CD14-positive monocyte (primary cell): Measurements from ENCODE around the gene TMEFF2. TPM values are rescaled to one million over a fixed set of nuclear protein-coding genes. Genes with fewer than 3 reads are reported as not detected.

Experiments
- DNase-seq, 3 donors: peaks; one replicate each; pipeline ENCODE4 v3.0.0-alpha.2; 2011 to 2022
- H2AFZ ChIP-seq: 2 replicates; pipeline ENCODE4 v1.6.0; 2012; ENCODE audit warnings: mild to moderate bottlenecking, low read depth, low read length, inconsistent platforms; ENCODE audit not compliant: insufficient read depth, poor library complexity, severe bottlenecking
- H3K27ac ChIP-seq, 2 donors: 1 replicate in 1 of 2; 2 replicates in 1 of 2; pipeline ENCODE4 v1.5.1; 2012 to 2013; ENCODE audit warnings: low read length in 2 of 2, control low read depth in 1 of 2, inconsistent platforms in 1 of 2, low read depth in 1 of 2, mild to moderate bottlenecking in 1 of 2
- H3K27me3 ChIP-seq, 2 donors: one replicate each; pipeline versions ENCODE4 v1.6.0 to v1.6.1; 2011 to 2013; ENCODE audit warnings: low read length in 2 of 2; ENCODE audit not compliant: control insufficient read depth in 2 of 2, insufficient read depth in 2 of 2
- H3K36me3 ChIP-seq, 2 donors: replicated peaks in 1 of 2; 1 replicate in 1 of 2; 2 replicates in 1 of 2; pipeline versions ENCODE4 v1.5.1 to v1.6.1; 2012 to 2013; ENCODE audit warnings: low read length in 2 of 2, control low read depth in 1 of 2, inconsistent platforms in 1 of 2, mild to moderate bottlenecking in 1 of 2; ENCODE audit not compliant: insufficient read depth in 2 of 2, control insufficient read depth in 1 of 2
- H3K4me1 ChIP-seq, 2 donors: 1 replicate in 1 of 2; 2 replicates in 1 of 2; pipeline versions ENCODE4 v1.5.1 to v1.6.1; 2012 to 2013; ENCODE audit warnings: low read length in 2 of 2, control low read depth in 1 of 2, inconsistent platforms in 1 of 2, mild to moderate bottlenecking in 1 of 2, moderate library complexity in 1 of 2; ENCODE audit not compliant: insufficient read depth in 2 of 2, control insufficient read depth in 1 of 2
- H3K4me2 ChIP-seq: replicated peaks from 2 replicates; pipeline ENCODE3; 2012; ENCODE audit warnings: low read length, moderate library complexity, mild to moderate bottlenecking; ENCODE audit not compliant: poor library complexity, severe bottlenecking; ENCODE audit errors: extremely low read depth
- H3K4me3 ChIP-seq, 3 experiments: fragments of 200-600 bp in 1 of 3; sonication (generic) in 1 of 3; replicated peaks in 1 of 3; 1 replicate in 2 of 3; 2 replicates in 1 of 3; pipeline ENCODE4 v1.5.1; 2011 to 2013; ENCODE audit warnings: low read length in 3 of 3, mild to moderate bottlenecking in 3 of 3, control low read depth in 2 of 3, low read depth in 2 of 3, inconsistent platforms in 1 of 3, moderate library complexity in 1 of 3
- H3K79me2 ChIP-seq: 2 replicates; pipeline ENCODE4 v1.6.0; 2012; ENCODE audit warnings: mild to moderate bottlenecking, control low read depth, inconsistent platforms, low read length, moderate library complexity; ENCODE audit not compliant: insufficient read depth
- H3K9ac ChIP-seq: 2 replicates; pipeline ENCODE4 v1.6.0; 2017; ENCODE audit warnings: low read length, mild to moderate bottlenecking; ENCODE audit not compliant: insufficient read depth, poor library complexity, severe bottlenecking
- H3K9me3 ChIP-seq, 2 donors: replicated peaks in 1 of 2; 1 replicate in 1 of 2; 2 replicates in 1 of 2; pipeline versions ENCODE4 v1.5.1 to v1.6.1; 2012 to 2013; ENCODE audit warnings: low read length in 2 of 2, control low read depth in 1 of 2; ENCODE audit not compliant: control insufficient read depth in 1 of 2, insufficient read depth in 1 of 2
- H4K20me1 ChIP-seq: 2 replicates; pipeline ENCODE4 v1.6.0; 2012; ENCODE audit warnings: mild to moderate bottlenecking, low read length, control low read depth, moderate library complexity; ENCODE audit not compliant: insufficient read depth
- H3K27ac Mint-ChIP-seq, 7 donors: one replicate each; pipeline ENCODE4 v1.8.0; 2020; ENCODE audit warnings: mild to moderate bottlenecking in 7 of 7, mixed read lengths in 7 of 7, moderate library complexity in 6 of 7, inconsistent platforms in 2 of 7
- H3K27me3 Mint-ChIP-seq, 3 donors: one replicate each; pipeline ENCODE4 v1.8.0; 2021 to 2022; ENCODE audit warnings: low read depth in 3 of 3, mild to moderate bottlenecking in 3 of 3, mixed read lengths in 3 of 3, moderate library complexity in 3 of 3, inconsistent platforms in 1 of 3
- H3K36me3 Mint-ChIP-seq, 2 donors: one replicate each; pipeline ENCODE4 v1.8.0; 2020; ENCODE audit warnings: mixed read lengths in 2 of 2, inconsistent platforms in 1 of 2, mild to moderate bottlenecking in 1 of 2
- H3K4me1 Mint-ChIP-seq: one replicate; pipeline ENCODE4 v1.8.0; 2020; ENCODE audit warnings: mild to moderate bottlenecking, mixed read lengths
- H3K4me3 Mint-ChIP-seq, 2 donors: one replicate each; pipeline ENCODE4 v1.8.0; 2020; ENCODE audit warnings: mild to moderate bottlenecking in 2 of 2, mixed read lengths in 2 of 2, moderate library complexity in 1 of 2
- H3K9me3 Mint-ChIP-seq, 7 donors: one replicate each; pipeline ENCODE4 v1.8.0; 2020 to 2022; ENCODE audit warnings: mixed read lengths in 7 of 7, mild to moderate bottlenecking in 6 of 7, moderate library complexity in 6 of 7, inconsistent platforms in 2 of 7
- WGBS: methylation state at CpG from one replicate; pipeline ENCODE4 v1.1.5; 2013; ENCODE audit warnings: missing lambda C conversion rate; ENCODE audit not compliant: insufficient coverage; 5-methylcytosine and 5-hydroxymethylcytosine counted together
- intact Hi-C, 2 donors: fragments of 100-400 bp; cut with micrococcal nuclease; formaldehyde crosslinking; loops; one replicate each; pipeline versions ENCODE4 v1.15.0 to v1.15.1; 2023
- polyA plus RNA-seq, 3 donors: library from polyadenylated mRNA; depleted of rRNA in 1 of 3; unstranded in 2 of 3; stranded (reverse) in 1 of 3; fragments of 300-500 nt in 2 of 3; fragments of >200 nt in 1 of 3; fragmentation: Illumina TruSeq in 2 of 3; gene quantifications; 1 replicate in 2 of 3; 2 replicates in 1 of 3; pipeline ENCODE4 v1.2.3, GENCODE V29; 2012 to 2021
- TF ChIP-seq, protein P1 (sequence below): fragments of 200-600 bp; IDR thresholded peaks from one replicate; pipeline ENCODE4 v1.8.0; 2022; ENCODE audit warnings: antibody characterized with exemption, mild to moderate bottlenecking

TMEFF2 gene
- polyA plus RNA-seq, 3 donors = not detected

DNA sequence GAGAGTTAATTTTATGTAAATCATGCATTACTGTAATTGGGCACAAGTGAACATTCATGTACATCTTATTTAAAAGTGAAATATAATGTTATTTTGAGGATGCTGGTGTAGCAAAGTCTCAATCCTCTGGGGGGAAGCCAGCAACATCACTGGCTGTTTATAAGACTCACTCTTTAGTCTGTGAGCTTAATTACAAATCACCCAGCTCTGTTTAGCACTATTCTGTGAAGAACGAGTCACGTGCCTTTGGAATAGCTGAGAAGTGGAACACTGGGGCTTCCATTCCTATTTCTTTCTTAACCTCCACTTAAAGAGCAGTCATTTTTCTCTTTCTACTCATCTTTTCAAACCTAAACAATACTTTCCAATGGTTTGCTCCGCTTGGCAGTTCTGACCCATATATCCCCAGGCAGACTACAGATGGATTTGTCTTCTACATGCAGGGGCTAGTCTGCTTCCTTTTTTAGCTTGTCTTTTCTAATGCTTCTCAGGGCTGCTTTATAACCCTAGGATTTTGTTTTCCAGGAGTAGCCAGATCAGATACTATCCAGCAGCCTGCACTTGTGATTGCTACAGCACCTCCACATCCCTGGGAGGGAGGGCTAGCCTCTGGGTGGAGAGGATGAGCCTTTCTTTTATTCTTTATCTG is 252.5 kb downstream of the TMEFF2 start:
- TF ChIP-seq, protein P1, sequence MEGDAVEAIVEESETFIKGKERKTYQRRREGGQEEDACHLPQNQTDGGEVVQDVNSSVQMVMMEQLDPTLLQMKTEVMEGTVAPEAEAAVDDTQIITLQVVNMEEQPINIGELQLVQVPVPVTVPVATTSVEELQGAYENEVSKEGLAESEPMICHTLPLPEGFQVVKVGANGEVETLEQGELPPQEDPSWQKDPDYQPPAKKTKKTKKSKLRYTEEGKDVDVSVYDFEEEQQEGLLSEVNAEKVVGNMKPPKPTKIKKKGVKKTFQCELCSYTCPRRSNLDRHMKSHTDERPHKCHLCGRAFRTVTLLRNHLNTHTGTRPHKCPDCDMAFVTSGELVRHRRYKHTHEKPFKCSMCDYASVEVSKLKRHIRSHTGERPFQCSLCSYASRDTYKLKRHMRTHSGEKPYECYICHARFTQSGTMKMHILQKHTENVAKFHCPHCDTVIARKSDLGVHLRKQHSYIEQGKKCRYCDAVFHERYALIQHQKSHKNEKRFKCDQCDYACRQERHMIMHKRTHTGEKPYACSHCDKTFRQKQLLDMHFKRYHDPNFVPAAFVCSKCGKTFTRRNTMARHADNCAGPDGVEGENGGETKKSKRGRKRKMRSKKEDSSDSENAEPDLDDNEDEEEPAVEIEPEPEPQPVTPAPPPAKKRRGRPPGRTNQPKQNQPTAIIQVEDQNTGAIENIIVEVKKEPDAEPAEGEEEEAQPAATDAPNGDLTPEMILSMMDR = no peak
- no peaks in the 10 kb centered on the region for H3K27me3 ChIP-seq

GRCh38 chr2:191941376-191941929 is 253.3 kb downstream of the TMEFF2 start:
- Mint-ChIP-seq H3K27me3 (peaks cover 0 to 6% (median 0%) of the 10 kb centered on the region in 3 donors), H3K9me3 (no peaks in the 10 kb centered on the region), H3K4me3 (no peak overlapping the region), H3K4me1 (peaks cover 2% of the 10 kb centered on the region), H3K27ac (no peak overlapping the region), H3K36me3 (no peaks in the 10 kb centered on the region)
- no peak overlapping the region for H3K4me3 ChIP-seq
- H3K9ac ChIP-seq = no peak overlapping the region
- no peak for DNase-seq
- no peaks in the 10 kb centered on the region for H3K79me2 ChIP-seq
- no peaks in the 10 kb centered on the region for H4K20me1 ChIP-seq
- H3K9me3 ChIP-seq = no peaks in the 10 kb centered on the region
- TF ChIP-seq, protein P1 = no peak
- intact Hi-C loops = no loop called here
- H3K27me3 ChIP-seq = no peaks in the 10 kb centered on the region
- peaks cover 2% of the 10 kb centered on the region in 2 donors for H3K4me1 ChIP-seq
- no peak overlapping the region for H2AFZ ChIP-seq
- no peak overlapping the region for H3K27ac ChIP-seq
- H3K4me2 ChIP-seq = no peak overlapping the region
- no peaks in the 10 kb centered on the region for H3K36me3 ChIP-seq
- 60% methylated on average over 1 of the region's 3 CpGs for WGBS

More for the DNA sequence above, 252.5 kb downstream of the TMEFF2 start:
- 87% methylated on average over 3 of the region's 3 CpGs for WGBS
- Histone ChIP-seq H3K79me2 (no peaks in the 10 kb centered on the region), H3K9me3 (no peaks in the 10 kb centered on the region), H3K36me3 (no peaks in the 10 kb centered on the region), H2AFZ (no peak overlapping the region), H3K4me2 (no peak overlapping the region), H3K27ac (no peak overlapping the region), H3K4me3 (no peak overlapping the region), H3K4me1 (peaks cover 7 to 9% of the 10 kb centered on the region in 2 donors), H4K20me1 (no peaks in the 10 kb centered on the region), H3K9ac (no peak overlapping the region)
- Mint-ChIP-seq H3K4me1 (peaks cover 8% of the 10 kb centered on the region), H3K36me3 (no peaks in the 10 kb centered on the region), H3K27ac (no peak overlapping the region), H3K9me3 (no peaks in the 10 kb centered on the region), H3K4me3 (no peak overlapping the region), H3K27me3 (peaks cover 0 to 4% (median 0%) of the 10 kb centered on the region in 3 donors)
- intact Hi-C loops = no loop called here
- no peak for DNase-seq
